Testis (tissue), 2 donors: ENCODE measurements around the gene LKAAEAR1.

Experiments used
- POLR2A ChIP-seq: fragments of 450-650 bp; IDR thresholded peaks from one replicate; pipeline ENCODE4 v1.6.1; 2017; ENCODE audit warnings: antibody characterized with exemption, mild to moderate bottlenecking, moderate library complexity
- TF ChIP-seq, protein P1 (sequence below), 3 experiments: fragments of 450-650 bp in 2 of 3; fragments of 200-600 bp in 1 of 3; sonication (generic) in 1 of 3; IDR thresholded peaks; one replicate each; pipeline ENCODE4 v1.5.1; 2016 to 2019; ENCODE audit warnings: antibody characterized with exemption in 3 of 3, mild to moderate bottlenecking in 2 of 3, moderate library complexity in 1 of 3

DNA sequence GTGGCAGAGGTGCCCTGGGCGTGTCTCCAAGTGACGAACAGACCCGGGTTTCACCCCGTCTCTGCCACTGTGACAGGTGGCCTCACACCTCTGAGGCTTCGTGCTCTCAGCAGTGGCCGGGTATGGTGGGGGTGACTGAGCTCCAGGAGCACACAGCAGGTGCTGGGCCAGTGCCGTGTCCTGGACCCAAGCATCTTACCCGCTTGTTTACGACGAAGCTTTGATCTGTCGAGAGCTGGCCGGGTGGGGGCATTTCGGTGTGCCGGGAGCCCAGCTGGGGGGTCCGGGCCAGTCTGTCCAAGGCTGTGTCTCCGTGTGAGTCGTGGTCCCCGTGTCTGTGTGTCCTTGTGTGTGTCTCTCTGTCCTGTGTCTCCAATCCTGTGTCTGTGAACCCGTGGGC is 7.1 kb upstream of the LKAAEAR1 start:
- TF ChIP-seq, protein P1, sequence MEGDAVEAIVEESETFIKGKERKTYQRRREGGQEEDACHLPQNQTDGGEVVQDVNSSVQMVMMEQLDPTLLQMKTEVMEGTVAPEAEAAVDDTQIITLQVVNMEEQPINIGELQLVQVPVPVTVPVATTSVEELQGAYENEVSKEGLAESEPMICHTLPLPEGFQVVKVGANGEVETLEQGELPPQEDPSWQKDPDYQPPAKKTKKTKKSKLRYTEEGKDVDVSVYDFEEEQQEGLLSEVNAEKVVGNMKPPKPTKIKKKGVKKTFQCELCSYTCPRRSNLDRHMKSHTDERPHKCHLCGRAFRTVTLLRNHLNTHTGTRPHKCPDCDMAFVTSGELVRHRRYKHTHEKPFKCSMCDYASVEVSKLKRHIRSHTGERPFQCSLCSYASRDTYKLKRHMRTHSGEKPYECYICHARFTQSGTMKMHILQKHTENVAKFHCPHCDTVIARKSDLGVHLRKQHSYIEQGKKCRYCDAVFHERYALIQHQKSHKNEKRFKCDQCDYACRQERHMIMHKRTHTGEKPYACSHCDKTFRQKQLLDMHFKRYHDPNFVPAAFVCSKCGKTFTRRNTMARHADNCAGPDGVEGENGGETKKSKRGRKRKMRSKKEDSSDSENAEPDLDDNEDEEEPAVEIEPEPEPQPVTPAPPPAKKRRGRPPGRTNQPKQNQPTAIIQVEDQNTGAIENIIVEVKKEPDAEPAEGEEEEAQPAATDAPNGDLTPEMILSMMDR (IDR thresholded peaks at IDR 0.05) = no peak
- no peak for TF ChIP-seq POLR2A
